Neural progenitor cell (in vitro differentiated cells): ENCODE data around the gene CXCL17.

Experiments
- CTCF ChIP-seq: fragments of 200-600 bp; sonication (generic); IDR thresholded peaks from 2 replicates; pipeline ENCODE4 v1.5.1; 2017; ENCODE audit warnings: antibody characterized with exemption, mild to moderate bottlenecking
- EZH2 ChIP-seq: fragments of 200-600 bp; sonication (generic); IDR thresholded peaks from 2 replicates; pipeline ENCODE4 v1.6.1; 2017; ENCODE audit warnings: antibody characterized with exemption, mild to moderate bottlenecking, moderate library complexity

- TF ChIP-seq EZH2 (no peak), CTCF (no peak)
Measured at GRCh38 chr19:42423462-42424344, 19.0 kb downstream of the CXCL17 start.
